Measurements from ENCODE around the gene TMEM134. TPM values are rescaled to one million over a fixed set of nuclear protein-coding genes. Genes with fewer than 3 reads are reported as not detected.
A peak's percentile ranks its signal among the peaks of the same experiment; 100 is the strongest.

Gene TMEM134
- total RNA-seq, 1 donor from 2014 or later, result 51.4 TPM

- Mint-ChIP-seq H3K4me3 (ENCODE audit: unreplicated experiment) (no peak overlapping the region), H3K36me3 (ENCODE audit: unreplicated experiment) (no peaks in the 10 kb centered on the region), H3K27me3 (ENCODE audit: unreplicated experiment) (no peaks in the 10 kb centered on the region), H3K27ac (ENCODE audit: unreplicated experiment) (no peak overlapping the region), H3K9me3 (ENCODE audit: unreplicated experiment) (no peaks in the 10 kb centered on the region), H3K4me1 (ENCODE audit: unreplicated experiment) (peaks cover 13% of the 10 kb centered on the region)
- no peak for TF ChIP-seq CTCF (IDR thresholded peaks at IDR 0.05)
- no peak for DNase-seq (ENCODE audit: extremely low spot score, unreplicated experiment)
Observed at GRCh38 chr11:67413266-67413849, 55.7 kb downstream of the TMEM134 start.

GRCh38 chr11:67412495-67413179, 56.4 kb downstream of the TMEM134 start:
- Mint-ChIP-seq H3K4me1 (ENCODE audit: unreplicated experiment) (peaks cover 13% of the 10 kb centered on the region), H3K4me3 (ENCODE audit: unreplicated experiment) (no peak overlapping the region), H3K9me3 (ENCODE audit: unreplicated experiment) (no peaks in the 10 kb centered on the region), H3K36me3 (ENCODE audit: unreplicated experiment) (no peaks in the 10 kb centered on the region), H3K27ac (ENCODE audit: unreplicated experiment) (no peak overlapping the region), H3K27me3 (ENCODE audit: unreplicated experiment) (no peaks in the 10 kb centered on the region)
- peak; percentile 74 for DNase-seq (ENCODE audit: extremely low spot score, unreplicated experiment)
- no peak for TF ChIP-seq CTCF (IDR thresholded peaks at IDR 0.05)

- no peak for DNase-seq (ENCODE audit: extremely low spot score, unreplicated experiment)
- TF ChIP-seq CTCF (IDR thresholded peaks at IDR 0.05), result no peak
- Mint-ChIP-seq H3K9me3 (ENCODE audit: unreplicated experiment) (no peaks in the 10 kb centered on the region), H3K27me3 (ENCODE audit: unreplicated experiment) (no peaks in the 10 kb centered on the region), H3K27ac (ENCODE audit: unreplicated experiment) (no peak overlapping the region), H3K4me1 (ENCODE audit: unreplicated experiment) (peaks cover 9% of the 10 kb centered on the region), H3K36me3 (ENCODE audit: unreplicated experiment) (no peaks in the 10 kb centered on the region), H3K4me3 (ENCODE audit: unreplicated experiment) (no peak overlapping the region)
Observed at GRCh38 chr11:67411785-67412152, 57.3 kb downstream of the TMEM134 start.

Small RNA genes lying within 50 kb of the gene (microRNA-seq; reads per million reads assigned to microRNA genes)
- gene MIR6752 (ENCODE audit: unreplicated experiment), result not detected

Other genes starting within 250 kb of the TMEM134 start
- gene GRK2, start 202.8 kb downstream of the TMEM134 start, total RNA-seq, result 41.5 and 45.0 TPM in 2 replicates
- 54.3 and 56.2 TPM in 2 replicates for gene ANKRD13D, start 179.9 kb downstream of the TMEM134 start, total RNA-seq
- 28.5 and 28.6 TPM in 2 replicates for gene SSH3, start 165.7 kb downstream of the TMEM134 start, total RNA-seq
- 53.2 and 64.0 TPM in 2 replicates for gene POLD4, start 115.7 kb downstream of the TMEM134 start, total RNA-seq
- gene CLCF1, start 95.7 kb downstream of the TMEM134 start, total RNA-seq, result 7.2 and 7.8 TPM in 2 replicates
- 18.5 TPM in 2 replicates for gene RAD9A, start 77.3 kb downstream of the TMEM134 start, total RNA-seq
- gene PPP1CA, start 67.4 kb downstream of the TMEM134 start, total RNA-seq, result 132 and 140 TPM in 2 replicates
- not detected in 2 replicates for gene TBC1D10C, start 65.2 kb downstream of the TMEM134 start, total RNA-seq
- 0.24 and 0.27 TPM in 2 replicates for gene CARNS1, start 53.6 kb downstream of the TMEM134 start, total RNA-seq
- 42.7 and 49.5 TPM in 2 replicates for gene RPS6KB2, start 40.8 kb downstream of the TMEM134 start, total RNA-seq
- 0.89 and 1.2 TPM in 2 replicates for gene PTPRCAP, start 31.6 kb downstream of the TMEM134 start, total RNA-seq
- gene CORO1B, start 25.8 kb downstream of the TMEM134 start, total RNA-seq, result 114 and 116 TPM in 2 replicates
- not detected in 2 replicates for gene GPR152, start 16.5 kb downstream of the TMEM134 start, total RNA-seq
- gene CABP4, start 13.9 kb downstream of the TMEM134 start, total RNA-seq, result 0.35 TPM in 1 of 2 replicates, not detected in the other
- 76.5 and 79.9 TPM in 2 replicates for gene AIP, start 13.8 kb upstream of the TMEM134 start, total RNA-seq
- 46.7 and 46.9 TPM in 2 replicates for gene PITPNM1, start 36.1 kb upstream of the TMEM134 start, total RNA-seq
- gene CDK2AP2, start 38.9 kb upstream of the TMEM134 start, total RNA-seq, result 32.2 and 37.4 TPM in 2 replicates
- not detected in 2 replicates for gene CABP2, start 54.2 kb upstream of the TMEM134 start, total RNA-seq
- gene GSTP1, start 114.6 kb upstream of the TMEM134 start, total RNA-seq, result 509 and 544 TPM in 2 replicates
- gene NDUFV1, start 137.7 kb upstream of the TMEM134 start, total RNA-seq, result 180 and 185 TPM in 2 replicates
- 5.9 and 8.0 TPM in 2 replicates for gene NUDT8, start 160.7 kb upstream of the TMEM134 start, total RNA-seq
- not detected in 2 replicates for gene TBX10, start 170.5 kb upstream of the TMEM134 start, total RNA-seq
- not detected in 2 replicates for gene ACY3, start 181.5 kb upstream of the TMEM134 start, total RNA-seq
- gene ALDH3B2, start 205.4 kb upstream of the TMEM134 start, total RNA-seq, result not detected in 2 replicates

All from osteocyte (in vitro differentiated cells).